Measurements from ENCODE around the gene NT5C3A. TPM values are rescaled to one million over a fixed set of nuclear protein-coding genes. Genes with fewer than 3 reads are reported as not detected.
"Not testable (repeated sequence)": the region's sequence is repeated elsewhere in the genome, so short reads cannot be mapped to it uniquely, and the experiment has no call there.

Gene NT5C3A
- total RNA-seq, 3 donors from 2014 or later = 26.6 to 37.8 (median 35.9) TPM

DNA sequence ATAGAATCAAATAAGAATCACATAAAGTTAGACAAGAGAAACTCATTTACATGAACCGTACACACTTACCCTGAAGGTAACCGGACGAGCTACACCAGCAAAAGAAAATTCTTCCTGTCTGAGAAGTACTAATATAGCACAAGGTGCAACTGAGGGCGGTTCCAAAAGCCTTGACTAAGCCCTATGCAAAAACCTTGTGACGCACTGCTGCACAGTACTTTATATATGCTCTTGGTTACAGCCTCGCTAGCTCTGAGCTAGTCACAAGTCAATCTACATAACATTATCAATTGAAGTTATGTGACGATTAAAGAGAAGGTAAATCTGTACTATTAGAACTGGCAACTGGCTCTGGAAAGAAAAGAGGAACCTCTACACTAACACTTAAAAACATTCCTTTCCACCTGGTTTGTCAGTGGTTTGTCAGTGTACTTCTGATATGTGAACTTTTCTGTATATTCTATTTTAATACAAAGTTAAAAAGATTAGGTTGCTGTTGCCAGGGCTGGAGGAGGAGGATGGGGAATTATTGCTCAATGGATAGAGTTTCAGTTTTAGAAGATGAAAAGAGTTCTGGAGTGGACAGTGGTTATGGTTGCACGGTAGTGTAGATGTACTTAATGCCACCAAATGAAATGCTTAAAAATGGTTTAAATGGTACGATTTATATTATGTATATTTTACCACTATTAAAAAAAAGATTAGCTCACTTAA lies 21.6 kb downstream of the NT5C3A start:
- peak; percentile 54 for DNase-seq

DNA sequence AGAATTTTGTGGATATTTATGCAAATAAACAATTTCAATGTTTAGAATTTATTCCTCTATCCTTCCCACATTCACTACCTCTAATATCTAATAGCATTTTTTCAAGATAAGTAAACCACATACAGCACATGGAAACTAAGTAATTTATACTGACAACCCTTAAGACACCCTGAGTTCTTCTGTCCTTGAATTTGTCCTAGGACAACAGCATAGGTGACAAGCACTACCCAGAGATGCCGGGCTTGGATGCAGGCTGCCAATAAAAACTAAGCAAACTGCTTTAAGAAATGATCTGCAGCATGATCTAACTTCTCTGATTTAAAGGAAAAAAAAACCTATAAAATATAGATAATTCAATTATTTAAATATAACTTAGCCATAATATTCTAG lies 22.7 kb downstream of the NT5C3A start:
- H3K4me1 Mint-ChIP-seq (ENCODE audit: low read depth) = peaks cover 59% of the 10 kb centered on the region
- ATAC-seq = no peak
- peaks cover 5% of the 10 kb centered on the region for H3K36me3 Mint-ChIP-seq (ENCODE audit: insufficient read depth)
- DNase-seq = no peak
- peak overlapping the region; percentile 84 for H3K4me3 Mint-ChIP-seq
- no peaks in the 10 kb centered on the region for H3K27me3 Mint-ChIP-seq (ENCODE audit: low read depth)
- no peaks in the 10 kb centered on the region for H3K9me3 Mint-ChIP-seq

More for the DNA sequence above, 21.6 kb downstream of the NT5C3A start:
- ATAC-seq = peak; percentile 100
- Mint-ChIP-seq H3K4me3 (peak overlapping the region; percentile 75), H3K4me1 (ENCODE audit: low read depth) (peaks cover 59% of the 10 kb centered on the region), H3K36me3 (ENCODE audit: insufficient read depth) (peaks cover 7% of the 10 kb centered on the region), H3K27me3 (ENCODE audit: low read depth) (no peaks in the 10 kb centered on the region), H3K9me3 (no peaks in the 10 kb centered on the region)

DNA sequence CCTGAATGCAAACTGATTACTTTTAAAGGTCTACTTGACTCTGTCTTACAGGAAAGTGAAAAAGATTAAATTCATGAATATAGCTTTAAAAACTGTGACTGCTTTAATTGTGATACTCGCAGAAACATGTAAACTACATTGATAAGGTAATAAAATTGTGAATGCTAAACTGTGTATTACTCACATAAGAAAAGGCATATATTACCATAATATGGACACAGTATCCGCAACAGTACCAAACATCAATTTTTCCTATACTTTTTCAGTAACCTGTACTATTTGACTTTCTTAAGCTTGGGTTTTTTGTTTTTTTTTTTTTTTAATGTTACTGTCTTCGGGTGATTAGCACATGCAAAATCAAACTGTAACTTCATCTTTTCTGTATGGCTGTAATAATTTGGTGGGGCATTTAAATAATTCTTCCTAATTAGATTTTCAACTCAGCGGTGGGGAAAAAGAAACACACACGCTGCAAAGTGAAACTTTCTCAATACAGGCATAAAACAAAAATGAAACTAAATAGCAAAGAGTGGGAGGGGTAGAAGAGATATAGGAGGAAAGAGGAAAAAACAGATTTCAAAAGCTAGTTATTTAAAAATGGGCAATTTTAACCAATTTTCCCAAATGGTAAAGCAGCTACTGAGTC lies 23.2 kb downstream of the NT5C3A start:
- Mint-ChIP-seq H3K27me3 (ENCODE audit: low read depth) (no peaks in the 10 kb centered on the region), H3K4me3 (peak overlapping the region; percentile 84), H3K4me1 (ENCODE audit: low read depth) (peaks cover 61% of the 10 kb centered on the region), H3K36me3 (ENCODE audit: insufficient read depth) (peaks cover 10% of the 10 kb centered on the region), H3K9me3 (no peaks in the 10 kb centered on the region)
- no peak for DNase-seq
- ATAC-seq = peak in 1 of 2 donors; percentile 41

DNA sequence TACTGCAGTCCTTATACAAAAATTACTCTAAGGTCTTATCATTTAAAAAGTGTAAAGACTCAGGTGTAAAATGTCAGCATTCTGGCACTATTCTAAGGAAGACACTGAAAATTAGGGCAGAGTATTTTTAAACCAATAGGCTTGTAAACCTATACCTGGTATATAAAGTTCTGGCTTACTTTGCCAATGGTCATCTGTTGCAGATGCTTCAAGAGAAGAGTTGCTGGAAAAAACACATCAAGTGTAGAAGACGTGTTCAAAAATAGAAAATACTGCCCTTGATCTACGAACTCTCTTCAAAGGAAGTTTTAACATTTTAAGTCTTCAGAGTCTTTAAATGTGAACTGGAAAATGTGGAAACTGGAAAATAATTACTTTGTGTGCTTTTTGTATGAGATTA lies 23.9 kb downstream of the NT5C3A start:
- peaks cover 57% of the 10 kb centered on the region for H3K4me1 Mint-ChIP-seq (ENCODE audit: low read depth)
- no peak for DNase-seq

DNA sequence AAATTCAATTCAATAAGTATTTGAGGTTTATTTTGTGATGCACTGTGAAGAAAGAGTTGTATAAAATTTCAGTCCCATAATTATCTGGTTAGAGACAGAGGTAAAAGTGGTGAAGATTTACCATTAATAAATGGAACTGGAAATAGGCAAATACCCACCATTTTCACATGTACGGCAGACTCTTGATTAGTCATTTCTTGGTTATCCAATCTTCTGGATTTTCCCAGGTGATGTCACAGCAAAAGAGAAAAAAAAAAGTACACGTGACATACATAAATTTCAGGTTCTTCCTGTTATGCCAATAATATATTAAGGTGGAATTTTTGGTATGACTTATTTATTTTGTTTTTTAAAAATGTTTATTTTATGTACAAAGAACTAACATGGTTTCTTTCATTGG lies 26.8 kb downstream of the NT5C3A start:
- DNase-seq (no peak), ATAC-seq (no peak)
- Mint-ChIP-seq H3K36me3 (ENCODE audit: insufficient read depth) (peaks cover 16% of the 10 kb centered on the region), H3K9me3 (no peaks in the 10 kb centered on the region), H3K4me1 (ENCODE audit: low read depth) (peaks cover 49% of the 10 kb centered on the region), H3K27me3 (ENCODE audit: low read depth) (no peaks in the 10 kb centered on the region), H3K4me3 (no peak overlapping the region)

More for the DNA sequence above, 23.9 kb downstream of the NT5C3A start:
- Mint-ChIP-seq H3K9me3 (no peaks in the 10 kb centered on the region), H3K27me3 (ENCODE audit: low read depth) (no peaks in the 10 kb centered on the region), H3K36me3 (ENCODE audit: insufficient read depth) (peaks cover 13% of the 10 kb centered on the region), H3K4me3 (peak overlapping the region; percentile 84)
- no peak for ATAC-seq

DNA sequence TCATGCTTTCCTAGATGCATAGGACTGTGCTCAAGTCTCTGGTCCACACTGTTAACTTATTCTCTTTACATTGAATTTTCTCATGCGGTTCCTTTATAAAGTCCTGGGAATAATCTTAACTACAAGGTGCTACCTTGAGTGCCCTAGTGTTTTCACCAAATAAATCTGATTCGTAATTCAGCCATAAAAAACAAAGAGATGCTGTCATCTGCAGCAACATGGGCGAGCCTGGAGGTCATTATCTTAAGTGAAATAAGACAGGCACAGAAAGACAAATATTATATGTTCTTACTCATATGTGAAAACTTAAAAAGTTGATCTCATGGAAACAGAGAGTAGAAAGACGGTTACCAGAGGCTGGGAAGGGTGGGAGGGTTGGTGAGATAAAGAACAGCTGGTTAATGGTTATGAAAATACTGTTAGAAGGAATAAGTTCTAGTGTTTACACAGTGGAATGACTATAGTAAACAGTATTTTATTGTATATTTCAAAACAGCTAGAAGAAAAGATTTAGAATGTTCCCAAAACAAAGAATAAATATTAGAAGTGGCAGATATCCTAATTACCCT lies 38.3 kb downstream of the NT5C3A start:
- no peaks in the 10 kb centered on the region for H3K4me1 Mint-ChIP-seq (ENCODE audit: low read depth)
- ATAC-seq (no peak), DNase-seq (no peak)
- H3K9me3 Mint-ChIP-seq = no peaks in the 10 kb centered on the region
- no peak overlapping the region for H3K4me3 Mint-ChIP-seq
- peaks cover 25% of the 10 kb centered on the region for H3K36me3 Mint-ChIP-seq (ENCODE audit: insufficient read depth)
- H3K27me3 Mint-ChIP-seq (ENCODE audit: low read depth) = no peaks in the 10 kb centered on the region

DNA sequence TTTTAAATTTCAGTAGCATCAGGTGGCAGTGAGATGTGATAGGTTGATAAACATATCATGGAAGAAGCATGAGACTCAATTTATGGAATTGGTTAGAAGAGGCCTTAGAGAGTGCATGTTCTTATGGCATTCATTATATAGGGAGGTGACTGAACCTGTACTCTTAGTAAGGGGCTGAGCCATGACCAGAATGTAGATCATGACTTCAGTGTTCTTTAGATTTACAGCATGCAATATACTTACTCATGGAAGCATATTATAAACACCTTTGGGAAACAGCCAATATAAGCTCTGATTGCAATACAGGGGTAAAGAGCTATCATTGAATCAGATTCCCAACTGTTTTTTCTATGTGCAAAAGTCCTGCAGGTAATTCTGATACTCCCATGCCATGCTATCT lies 50.2 kb downstream of the NT5C3A start:
- Mint-ChIP-seq H3K36me3 (ENCODE audit: insufficient read depth) (peaks cover 39% of the 10 kb centered on the region), H3K4me3 (no peak overlapping the region), H3K9me3 (no peaks in the 10 kb centered on the region), H3K27me3 (ENCODE audit: low read depth) (no peaks in the 10 kb centered on the region), H3K4me1 (ENCODE audit: low read depth) (no peaks in the 10 kb centered on the region)
- ATAC-seq = no peak
- no peak for DNase-seq

DNA sequence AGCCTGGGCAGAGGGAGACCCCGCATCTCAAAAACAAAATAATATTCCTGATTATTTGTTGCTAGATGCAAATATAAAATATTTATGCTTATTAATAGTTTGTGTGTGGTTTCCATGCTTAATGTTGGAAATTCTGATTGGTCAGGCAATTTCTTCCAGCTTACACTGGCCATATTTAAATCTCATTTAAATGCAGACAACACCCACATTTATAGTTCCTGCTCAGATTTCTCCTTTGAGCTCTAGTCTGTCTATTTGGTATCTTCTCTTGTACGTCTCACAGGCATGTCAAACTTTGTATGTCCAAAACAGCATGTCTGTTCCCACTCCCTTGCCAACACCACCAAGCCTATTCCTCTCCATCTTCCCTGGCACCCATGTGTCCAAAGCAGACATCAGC lies 52.8 kb downstream of the NT5C3A start:
- Mint-ChIP-seq H3K4me1 (ENCODE audit: low read depth) (no peaks in the 10 kb centered on the region), H3K27me3 (ENCODE audit: low read depth) (no peaks in the 10 kb centered on the region), H3K4me3 (no peak overlapping the region), H3K36me3 (ENCODE audit: insufficient read depth) (peaks cover 31% of the 10 kb centered on the region), H3K9me3 (no peaks in the 10 kb centered on the region)
- ATAC-seq (no peak), DNase-seq (no peak)

DNA sequence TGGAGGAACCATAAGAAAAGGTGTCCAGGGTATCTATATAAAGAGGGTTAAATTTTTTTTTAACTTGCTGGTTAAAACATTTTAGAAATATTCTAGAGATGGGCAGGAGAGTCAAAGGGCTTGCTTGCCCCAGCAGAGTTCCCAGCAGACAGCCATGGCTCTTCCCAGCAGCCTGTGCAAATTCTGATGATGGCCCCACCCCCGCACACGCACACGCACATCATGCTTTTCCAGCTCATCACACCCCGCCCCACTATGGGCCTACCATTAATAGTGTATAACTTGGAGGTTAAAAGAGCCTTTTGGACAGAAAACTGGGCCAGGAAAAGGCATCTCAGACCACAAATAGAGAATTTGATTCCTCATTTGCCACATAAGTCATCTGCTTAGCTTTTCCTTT lies 56.9 kb downstream of the NT5C3A start:
- not testable (repeated sequence) for ATAC-seq; H3K4me1 Mint-ChIP-seq (ENCODE audit: low read depth); DNase-seq; H3K27me3 Mint-ChIP-seq (ENCODE audit: low read depth); H3K9me3 Mint-ChIP-seq; H3K4me3 Mint-ChIP-seq
- peaks cover 12% of the 10 kb centered on the region for H3K36me3 Mint-ChIP-seq (ENCODE audit: insufficient read depth)

DNA sequence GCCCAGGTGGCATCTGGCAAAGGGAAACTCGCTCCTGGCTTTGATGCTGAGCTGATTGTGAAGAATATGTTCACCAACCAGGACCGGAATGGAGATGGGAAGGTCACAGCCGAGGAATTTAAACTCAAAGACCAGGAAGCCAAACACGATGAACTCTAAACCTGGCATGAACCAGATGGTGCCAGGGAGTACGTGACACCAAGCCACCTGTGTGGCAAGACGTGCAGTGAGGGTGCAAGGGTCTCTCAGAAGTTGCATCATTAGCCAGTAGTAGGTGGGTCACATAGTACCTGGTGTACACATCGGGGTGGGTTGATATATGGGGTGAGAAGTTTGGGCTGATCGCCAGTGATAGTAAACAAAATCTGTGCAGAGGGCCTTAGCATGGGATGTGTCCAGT lies 57.4 kb downstream of the NT5C3A start:
- ATAC-seq; H3K4me3 Mint-ChIP-seq; H3K27me3 Mint-ChIP-seq (ENCODE audit: low read depth); H3K4me1 Mint-ChIP-seq (ENCODE audit: low read depth); H3K9me3 Mint-ChIP-seq; H3K36me3 Mint-ChIP-seq (ENCODE audit: insufficient read depth); DNase-seq: not testable (repeated sequence)

DNA sequence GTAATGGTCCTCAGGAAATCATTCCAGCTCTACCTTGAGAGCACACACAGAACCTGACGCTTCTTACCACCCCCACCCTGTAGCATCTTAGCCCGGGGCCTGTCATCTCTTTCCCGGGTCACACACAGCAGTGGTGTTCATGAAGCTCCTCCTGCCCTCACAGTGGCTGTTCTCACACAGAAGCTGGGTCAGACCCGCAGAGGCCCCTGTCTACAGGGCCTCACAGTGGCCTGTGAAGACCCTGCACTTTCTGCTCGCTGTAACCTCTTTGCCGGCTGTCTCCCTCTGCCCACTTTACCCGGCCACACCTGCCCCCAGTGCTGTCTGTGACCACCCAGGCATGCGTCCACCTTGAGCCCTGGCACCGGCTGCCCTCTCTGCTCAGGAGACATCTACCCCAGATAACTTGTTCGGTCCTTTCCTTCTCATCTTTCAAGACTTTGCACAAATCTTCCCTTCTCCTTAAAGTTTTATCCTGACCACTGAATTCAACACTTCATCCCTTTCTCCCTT lies 58.4 kb downstream of the NT5C3A start:
- not testable (repeated sequence) for H3K4me3 Mint-ChIP-seq; H3K9me3 Mint-ChIP-seq; H3K4me1 Mint-ChIP-seq (ENCODE audit: low read depth); ATAC-seq; H3K36me3 Mint-ChIP-seq (ENCODE audit: insufficient read depth); DNase-seq; H3K27me3 Mint-ChIP-seq (ENCODE audit: low read depth)

DNA sequence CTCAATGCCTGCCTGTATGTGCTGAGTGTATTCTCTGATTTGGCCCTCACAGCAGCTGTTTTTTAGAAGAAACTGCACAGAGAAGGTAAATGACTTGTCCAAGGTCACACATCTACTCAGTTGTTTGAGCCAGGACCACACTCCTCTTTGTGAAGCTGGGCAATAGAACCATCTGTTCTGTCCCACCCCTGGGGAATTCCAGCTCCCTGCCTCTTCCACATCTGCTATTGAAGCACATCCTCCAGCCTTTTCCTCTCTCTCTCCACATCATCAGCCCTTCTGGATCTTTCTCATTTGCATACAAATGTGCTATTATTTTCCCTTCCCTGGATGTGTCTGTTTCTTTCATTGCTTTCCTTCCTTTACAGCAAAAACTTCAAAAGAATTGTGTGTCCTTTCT lies 59.5 kb downstream of the NT5C3A start:
- not testable (repeated sequence) for H3K4me3 Mint-ChIP-seq; ATAC-seq; DNase-seq; H3K9me3 Mint-ChIP-seq; H3K36me3 Mint-ChIP-seq (ENCODE audit: insufficient read depth); H3K4me1 Mint-ChIP-seq (ENCODE audit: low read depth)
- H3K27me3 Mint-ChIP-seq (ENCODE audit: low read depth) = peaks cover 10% of the 10 kb centered on the region

DNA sequence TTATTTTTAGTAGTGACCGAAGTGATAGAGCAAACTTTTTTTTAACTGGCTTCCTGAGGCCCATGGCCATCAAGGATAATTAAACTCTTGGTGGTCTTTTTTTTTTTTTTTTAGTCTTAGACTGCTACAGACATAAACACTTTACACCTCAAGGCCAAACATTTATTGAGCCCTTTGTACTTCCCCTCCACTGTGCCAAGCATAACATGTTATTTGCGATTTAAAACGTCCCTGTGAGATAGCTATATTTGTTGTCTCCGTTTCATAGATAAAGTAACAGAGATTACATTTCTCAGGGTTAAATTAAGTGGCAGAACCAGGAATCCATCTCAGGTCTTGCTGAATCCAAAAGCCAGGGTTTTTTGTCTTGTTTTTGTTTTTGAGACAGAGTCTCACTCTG lies 63.2 kb downstream of the NT5C3A start:
- H3K9me3 Mint-ChIP-seq; H3K36me3 Mint-ChIP-seq (ENCODE audit: insufficient read depth); H3K4me1 Mint-ChIP-seq (ENCODE audit: low read depth); H3K4me3 Mint-ChIP-seq; DNase-seq; ATAC-seq: not testable (repeated sequence)
- H3K27me3 Mint-ChIP-seq (ENCODE audit: low read depth) = peaks cover 10% of the 10 kb centered on the region

DNA sequence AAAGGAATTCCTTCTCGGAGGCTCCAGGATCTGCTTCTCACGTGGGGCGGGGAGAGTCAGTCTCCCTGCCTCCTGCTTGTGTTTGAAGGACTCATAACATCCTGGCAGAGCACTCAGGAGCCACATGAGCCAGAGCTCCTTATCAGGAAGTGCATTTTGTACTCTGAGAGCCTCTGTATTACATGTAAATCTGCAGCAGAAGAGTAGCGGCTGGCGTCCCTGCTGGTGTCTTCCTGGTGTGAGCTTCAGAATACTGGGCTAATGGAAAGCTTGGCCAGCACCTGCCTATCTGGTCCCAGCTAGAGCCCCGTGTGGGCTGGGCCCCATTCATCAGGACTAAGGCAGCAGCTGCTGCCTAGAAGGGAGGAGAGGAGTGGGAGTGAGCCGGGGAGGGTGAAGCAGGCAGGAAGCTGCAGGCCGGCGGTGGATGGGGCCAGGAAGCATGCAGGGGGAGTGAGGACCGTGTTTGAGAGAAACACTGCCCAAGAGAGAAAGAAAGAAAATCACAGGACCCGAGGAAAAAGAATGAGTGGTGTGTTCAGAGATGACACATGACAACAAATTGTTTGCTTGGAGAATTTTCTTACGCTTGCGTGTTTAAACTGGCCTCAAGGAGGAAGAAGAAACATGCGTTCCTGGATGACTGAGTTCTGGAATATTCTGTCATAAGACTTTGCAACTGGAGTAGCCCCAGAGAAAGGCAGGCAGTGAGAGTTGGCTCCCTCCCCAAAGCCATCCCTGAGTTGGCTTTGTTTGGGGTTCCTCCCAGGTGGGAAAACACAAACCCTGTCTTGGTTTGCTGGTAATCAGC lies 64.0 kb downstream of the NT5C3A start:
- peaks cover 10% of the 10 kb centered on the region for H3K27me3 Mint-ChIP-seq (ENCODE audit: low read depth)
- DNase-seq; H3K36me3 Mint-ChIP-seq (ENCODE audit: insufficient read depth); H3K9me3 Mint-ChIP-seq; H3K4me1 Mint-ChIP-seq (ENCODE audit: low read depth); H3K4me3 Mint-ChIP-seq: not testable (repeated sequence)
- ATAC-seq = peak; percentile 43 to 65

All from activated T-cell treated with anti-CD3 and anti-CD28 coated beads, Interleukin-2, amount 50 U/mL, for 4 hours (primary cell).